CD4-positive, alpha-beta T cell treated with Interleukin-10 for 1 hour (primary cell): Measurements from ENCODE around the gene CYP2J2.
"Not testable (repeated sequence)": the region's sequence is repeated elsewhere in the genome, so short reads cannot be mapped to it uniquely, and the experiment has no call there.

ENCODE experiments used
- DNase-seq: peaks from one replicate; pipeline ENCODE4 v3.0.0-alpha.2; 2020

CYP2J2 gene

DNA sequence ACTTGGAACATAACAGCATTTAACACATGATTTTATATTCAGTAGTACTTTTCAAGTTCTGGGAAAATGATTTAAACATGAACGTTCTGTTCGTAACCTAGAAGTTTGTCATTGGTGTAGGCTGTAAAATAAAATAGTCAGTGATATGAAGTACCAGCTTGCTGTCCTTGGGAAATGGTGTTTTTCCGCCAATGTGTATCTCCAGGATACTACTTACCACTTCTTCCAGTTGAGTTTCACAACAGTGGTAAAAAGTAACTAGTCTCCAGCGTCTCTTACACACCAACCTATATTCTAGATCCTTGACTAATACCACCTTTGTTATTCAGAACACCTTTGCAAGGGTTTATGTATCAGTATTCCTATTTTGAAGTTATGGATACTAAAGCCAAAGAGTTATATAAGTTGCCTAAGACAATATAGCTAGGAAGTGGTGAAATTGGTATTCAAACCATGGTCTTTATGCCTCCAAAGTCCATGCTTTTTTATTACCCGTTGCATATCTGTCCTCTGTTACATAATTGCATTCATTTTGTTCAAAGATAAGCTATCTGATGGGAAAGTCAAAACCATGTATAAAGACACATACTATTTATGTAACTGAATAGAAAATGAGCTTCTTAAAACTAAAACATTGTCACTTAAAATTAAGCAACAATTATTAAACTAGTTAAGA is 68.8 kb downstream of the CYP2J2 start:
- DNase-seq: no peak

DNA sequence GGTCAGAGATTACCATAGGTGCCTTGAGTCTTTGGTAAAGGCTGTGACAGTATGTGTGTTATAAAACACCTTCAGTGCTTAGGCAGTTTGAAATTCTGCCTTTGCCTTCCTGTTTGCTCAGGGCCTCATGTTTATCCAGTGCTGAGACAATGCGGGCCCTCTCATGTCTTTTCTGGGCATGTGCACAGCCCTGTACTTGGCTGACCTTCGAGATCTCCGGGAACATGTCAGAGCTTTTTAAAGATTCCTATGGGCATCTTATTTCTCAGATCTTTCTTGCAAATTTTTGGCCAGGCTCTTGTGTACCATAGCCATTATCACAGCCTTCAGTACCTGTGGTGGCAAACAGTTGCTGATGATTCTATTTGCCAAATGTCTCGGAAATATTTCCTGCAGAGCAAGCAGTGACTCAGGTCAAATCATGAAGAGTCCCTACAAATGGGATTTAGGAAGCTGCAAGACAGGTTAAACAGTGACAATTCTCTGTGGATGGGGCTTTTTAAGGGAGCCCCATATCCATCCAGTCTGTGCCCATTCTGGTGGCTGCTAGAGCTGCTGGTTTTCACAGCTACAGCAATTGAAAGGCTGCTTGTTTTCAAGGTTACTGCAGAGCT is 69.7 kb downstream of the CYP2J2 start:
- DNase-seq: no peak

DNA sequence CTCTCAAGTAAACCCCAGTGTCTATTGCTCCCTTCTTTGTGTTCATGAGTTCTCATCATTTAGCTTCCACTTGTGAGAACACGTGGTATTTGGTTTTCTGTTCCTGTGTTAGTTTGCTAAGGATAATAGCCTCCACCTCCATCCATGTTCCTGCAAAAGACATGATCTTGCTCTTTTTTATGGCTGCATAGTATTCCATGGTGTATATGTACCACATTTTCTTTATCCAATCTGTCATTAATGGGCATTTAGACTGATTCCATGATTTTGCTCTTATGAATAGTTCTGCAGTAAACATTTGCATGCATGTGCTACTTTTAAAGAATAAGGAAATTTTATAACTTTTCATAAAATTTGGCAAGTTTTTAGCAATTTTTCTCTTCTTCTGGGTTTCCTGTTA is 71.3 kb downstream of the CYP2J2 start:
- DNase-seq: not testable (repeated sequence)

DNA sequence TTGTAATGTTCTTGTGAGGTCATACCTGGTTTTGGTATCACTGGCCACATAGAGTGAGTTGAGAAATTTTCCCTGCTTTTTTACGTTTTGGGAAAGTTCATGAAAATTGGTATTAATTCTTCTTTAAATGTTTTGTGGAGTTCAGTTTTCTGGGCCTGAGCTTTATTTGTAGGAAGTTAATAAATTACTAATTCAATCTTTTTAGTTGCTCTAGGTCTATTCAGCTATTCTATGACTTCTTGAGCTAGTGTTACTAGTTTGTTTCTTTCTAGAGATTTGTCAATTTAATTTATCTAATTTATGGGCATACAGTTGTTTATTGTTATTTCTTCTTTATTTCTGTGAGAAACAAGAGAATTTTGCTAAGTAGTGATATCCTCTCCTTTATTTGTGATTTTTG is 74.5 kb downstream of the CYP2J2 start:
- no peak for DNase-seq

DNA sequence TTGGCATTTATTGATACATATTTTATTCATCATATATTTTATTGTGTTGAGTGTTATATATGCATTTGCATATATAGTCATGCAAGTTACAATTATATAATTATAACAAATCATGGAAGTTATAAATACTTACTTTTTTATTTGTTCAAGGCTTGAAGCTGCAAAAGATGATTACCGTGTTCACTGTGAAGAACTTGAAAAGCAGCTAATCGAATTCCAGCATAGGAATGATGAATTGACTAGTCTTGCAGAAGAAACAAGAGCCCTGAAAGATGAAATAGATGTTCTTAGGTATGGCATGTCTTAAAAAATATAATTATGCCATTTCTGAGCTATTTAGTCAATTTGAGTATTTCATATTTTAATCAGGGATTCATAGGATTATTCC is 79.7 kb downstream of the CYP2J2 start:
- DNase-seq: no peak

DNA sequence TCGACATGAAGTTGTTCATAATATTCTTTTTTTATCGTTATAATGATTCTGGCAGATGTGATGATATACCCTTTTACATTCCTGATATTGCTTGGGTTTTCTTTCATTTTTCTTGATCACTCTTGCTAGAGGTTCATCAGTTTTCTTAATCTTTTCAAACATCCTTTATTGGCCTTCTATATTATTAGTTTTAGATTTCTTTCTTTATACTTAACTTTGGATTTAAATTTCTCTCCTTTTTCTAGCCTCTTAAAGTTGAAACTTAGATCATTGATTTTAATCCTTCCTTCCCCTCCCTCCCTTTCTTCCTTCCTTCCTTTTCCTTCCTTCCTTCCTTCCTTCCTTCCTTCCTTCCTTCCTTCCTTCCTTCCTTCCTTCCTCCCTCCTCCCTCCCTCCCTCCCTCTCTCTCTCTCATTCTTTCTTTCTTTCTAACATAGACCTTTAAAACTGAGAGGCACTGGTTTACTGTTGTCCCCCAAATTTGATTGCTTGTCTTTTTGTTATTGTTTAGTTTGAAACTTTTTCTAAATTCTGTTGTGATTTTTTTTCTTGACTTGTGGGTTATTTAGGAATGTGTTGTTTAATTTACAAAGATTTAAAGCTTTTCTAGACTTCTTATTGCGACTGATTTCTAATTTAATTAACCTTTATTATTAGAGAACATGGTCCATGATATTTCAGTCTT is 80.2 kb downstream of the CYP2J2 start:
- DNase-seq: no peak

DNA sequence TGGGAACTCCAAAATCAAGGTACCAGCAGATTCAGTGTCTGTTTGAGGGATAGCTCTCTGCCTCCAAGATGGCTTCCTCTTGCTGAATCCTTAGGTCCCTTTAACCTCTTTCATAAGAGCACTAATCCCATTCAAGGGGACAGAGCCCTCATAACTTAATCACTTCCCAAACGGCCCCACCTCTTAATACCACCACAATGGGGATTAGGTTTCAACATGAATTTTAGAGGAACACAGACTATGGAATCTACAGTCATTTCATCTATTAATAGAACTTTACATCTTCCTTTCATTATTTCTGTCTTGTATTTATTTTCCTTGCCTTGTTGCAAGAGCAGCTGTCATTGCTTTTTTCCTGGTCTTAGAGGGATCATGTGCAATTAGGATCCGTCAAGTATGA is 81.5 kb downstream of the CYP2J2 start:
- no peak for DNase-seq
